Endodermal cell (in vitro differentiated cells): ENCODE results near the gene KRT20. TPM values are rescaled to one million over a fixed set of nuclear protein-coding genes. Genes with fewer than 3 reads are reported as not detected.
"Not testable (repeated sequence)": the region's sequence is repeated elsewhere in the genome, so short reads cannot be mapped to it uniquely, and the experiment has no call there.

Experiments used
- DNase-seq: peaks from one replicate; pipeline ENCODE4 v3.0.0-alpha.2; 2017
- H3K27ac ChIP-seq: 2 replicates; pipeline ENCODE4 v1.5.1; 2013; ENCODE audit warnings: mild to moderate bottlenecking, low read depth, low read length, moderate library complexity
- H3K27me3 ChIP-seq: 2 replicates; pipeline ENCODE4 v1.6.1; 2013; ENCODE audit warnings: mild to moderate bottlenecking, low read length, moderate library complexity; ENCODE audit not compliant: insufficient read depth, control insufficient read depth, poor library complexity, severe bottlenecking
- H3K36me3 ChIP-seq: 2 replicates; pipeline ENCODE4 v1.7.0; 2013; ENCODE audit warnings: mild to moderate bottlenecking, low read length, moderate library complexity; ENCODE audit not compliant: control insufficient read depth, insufficient read depth
- H3K4me1 ChIP-seq: one replicate; pipeline ENCODE4 v1.7.0; 2013; ENCODE audit warnings: low read length; ENCODE audit not compliant: control insufficient read depth, insufficient read depth
- H3K4me3 ChIP-seq: 2 replicates; pipeline ENCODE4 v1.5.1; 2013; ENCODE audit warnings: mild to moderate bottlenecking, low read length, moderate library complexity
- H3K9ac ChIP-seq: 2 replicates; pipeline ENCODE4 v1.6.1; 2013; ENCODE audit warnings: mild to moderate bottlenecking, low read length, moderate library complexity; ENCODE audit not compliant: poor library complexity, severe bottlenecking; ENCODE audit errors: extremely low read depth
- H3K9me3 ChIP-seq: 2 replicates; pipeline ENCODE4 v1.6.1; 2013; ENCODE audit warnings: mild to moderate bottlenecking, low read length, moderate library complexity; ENCODE audit not compliant: control insufficient read depth
- H3K27ac Mint-ChIP-seq: 2 replicates; pipeline ENCODE4 v1.8.0; 2020; ENCODE audit warnings: mixed read lengths
- H3K27me3 Mint-ChIP-seq: 2 replicates; pipeline ENCODE4 v1.8.0; 2021; ENCODE audit warnings: mild to moderate bottlenecking, mixed read lengths; ENCODE audit not compliant: insufficient read depth
- H3K36me3 Mint-ChIP-seq: 2 replicates; pipeline ENCODE4 v1.8.0; 2020; ENCODE audit warnings: low read depth, mixed read lengths
- H3K4me1 Mint-ChIP-seq: 2 replicates; pipeline ENCODE4 v1.8.0; 2020; ENCODE audit warnings: mixed read lengths
- H3K4me3 Mint-ChIP-seq: 2 replicates; pipeline ENCODE4 v1.8.0; 2020; ENCODE audit warnings: mild to moderate bottlenecking, moderate library complexity, mixed read lengths
- H3K9me3 Mint-ChIP-seq: 2 replicates; pipeline ENCODE4 v1.8.0; 2020; ENCODE audit warnings: mild to moderate bottlenecking, mixed read lengths
- WGBS, 2 experiments: methylation state at CpG; one replicate each; pipeline versions ENCODE4 v1.1.5 to v1.1.7; 2013; ENCODE audit warnings: missing lambda C conversion rate in 2 of 2, mixed read lengths in 1 of 2; ENCODE audit not compliant: insufficient coverage in 1 of 2, insufficient read length in 1 of 2; 5-methylcytosine and 5-hydroxymethylcytosine counted together
- total RNA-seq, 2 donors: library from RNA; stranded (reverse); fragmentation: NEBNext Ultra II Directional in 1 of 2; extraction: Animal tissue kit (Norgen Biotek cat#: 25700) in 1 of 2; gene quantifications; 2 replicates in 1 of 2; 3 replicates in 1 of 2; pipeline ENCODE4 v1.2.1, GENCODE V29; 2021
- TF ChIP-seq, protein P1 (sequence below): fragments of 200-600 bp; sonication (generic); conservative IDR thresholded peaks from 2 replicates; pipeline ENCODE4 v1.5.0; 2021; ENCODE audit warnings: antibody characterized with exemption, mild to moderate bottlenecking

The KRT20 gene
- total RNA-seq, 2 donors from 2014 or later: not detected

DNA sequence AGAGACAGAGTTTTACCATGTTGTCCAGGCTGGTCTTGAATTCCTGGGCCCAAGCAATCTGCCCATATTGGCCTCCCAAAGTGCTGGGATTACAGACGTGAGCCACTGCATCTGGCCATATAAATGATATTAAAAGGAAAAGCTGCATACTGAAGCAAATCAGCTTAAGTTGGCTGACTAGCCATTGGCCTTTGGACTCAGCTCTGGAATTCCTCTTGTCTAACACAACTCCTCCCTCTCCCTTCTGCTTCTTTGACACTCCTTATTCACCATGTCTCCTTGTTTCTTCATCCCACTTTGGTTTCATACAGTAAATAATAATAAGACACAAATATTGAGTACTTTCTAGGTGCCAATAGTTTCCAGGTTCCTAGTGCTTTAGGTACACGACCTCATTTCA is 25.5 kb downstream of the KRT20 start:
- H3K4me1 ChIP-seq: peaks cover 2% of the 10 kb centered on the region
- Mint-ChIP-seq H3K36me3 (no peaks in the 10 kb centered on the region), H3K4me1 (peaks cover 20% of the 10 kb centered on the region), H3K27ac (no peak overlapping the region), H3K9me3 (peaks cover 6% of the 10 kb centered on the region), H3K4me3 (no peak overlapping the region), H3K27me3 (peaks cover 43% of the 10 kb centered on the region)
- TF ChIP-seq, protein P1, sequence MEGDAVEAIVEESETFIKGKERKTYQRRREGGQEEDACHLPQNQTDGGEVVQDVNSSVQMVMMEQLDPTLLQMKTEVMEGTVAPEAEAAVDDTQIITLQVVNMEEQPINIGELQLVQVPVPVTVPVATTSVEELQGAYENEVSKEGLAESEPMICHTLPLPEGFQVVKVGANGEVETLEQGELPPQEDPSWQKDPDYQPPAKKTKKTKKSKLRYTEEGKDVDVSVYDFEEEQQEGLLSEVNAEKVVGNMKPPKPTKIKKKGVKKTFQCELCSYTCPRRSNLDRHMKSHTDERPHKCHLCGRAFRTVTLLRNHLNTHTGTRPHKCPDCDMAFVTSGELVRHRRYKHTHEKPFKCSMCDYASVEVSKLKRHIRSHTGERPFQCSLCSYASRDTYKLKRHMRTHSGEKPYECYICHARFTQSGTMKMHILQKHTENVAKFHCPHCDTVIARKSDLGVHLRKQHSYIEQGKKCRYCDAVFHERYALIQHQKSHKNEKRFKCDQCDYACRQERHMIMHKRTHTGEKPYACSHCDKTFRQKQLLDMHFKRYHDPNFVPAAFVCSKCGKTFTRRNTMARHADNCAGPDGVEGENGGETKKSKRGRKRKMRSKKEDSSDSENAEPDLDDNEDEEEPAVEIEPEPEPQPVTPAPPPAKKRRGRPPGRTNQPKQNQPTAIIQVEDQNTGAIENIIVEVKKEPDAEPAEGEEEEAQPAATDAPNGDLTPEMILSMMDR: no peak
- no peaks in the 10 kb centered on the region for H3K9me3 ChIP-seq
- H3K36me3 ChIP-seq: no peaks in the 10 kb centered on the region
- DNase-seq: no peak
- H3K27ac ChIP-seq: no peak overlapping the region
- H3K9ac ChIP-seq: no peak overlapping the region
- H3K4me3 ChIP-seq: no peak overlapping the region
- 81 to 94% methylated on average over 1 to 2 of the region's 2 CpGs for WGBS, 2 experiments
- H3K27me3 ChIP-seq: no peaks in the 10 kb centered on the region

DNA sequence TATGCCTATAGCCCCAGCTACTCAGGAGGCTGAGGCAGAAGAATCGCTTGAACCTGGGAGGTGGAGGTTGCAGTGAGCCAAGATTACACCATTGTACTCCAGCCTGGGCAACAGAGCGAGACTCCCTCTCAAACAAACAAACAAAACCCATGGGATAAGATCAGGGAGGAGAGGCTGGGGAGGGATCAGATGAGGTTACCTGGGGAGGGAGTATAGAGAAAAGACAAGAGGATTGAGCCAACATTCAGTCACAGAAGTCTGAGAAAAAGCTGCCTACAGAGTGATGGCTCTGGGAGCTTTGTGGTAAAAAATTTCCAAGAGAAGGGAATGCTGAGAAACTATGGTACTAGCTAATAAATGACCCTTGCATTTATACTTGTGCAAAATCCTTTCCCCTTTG is 26.4 kb downstream of the KRT20 start:
- not testable (repeated sequence) for H3K27ac Mint-ChIP-seq, H3K36me3 ChIP-seq, H3K9ac ChIP-seq, H3K36me3 Mint-ChIP-seq, H3K9me3 Mint-ChIP-seq, H3K4me3 Mint-ChIP-seq, H3K27me3 ChIP-seq, DNase-seq, H3K4me3 ChIP-seq, H3K27ac ChIP-seq, H3K9me3 ChIP-seq, H3K4me1 ChIP-seq
- peaks cover 40% of the 10 kb centered on the region for H3K27me3 Mint-ChIP-seq
- WGBS, 2 experiments: 100% methylated on average over 1 of the region's 2 CpGs; no CpG with 5 or more reads in 1 of the 2 experiments
- peaks cover 20% of the 10 kb centered on the region for H3K4me1 Mint-ChIP-seq

DNA sequence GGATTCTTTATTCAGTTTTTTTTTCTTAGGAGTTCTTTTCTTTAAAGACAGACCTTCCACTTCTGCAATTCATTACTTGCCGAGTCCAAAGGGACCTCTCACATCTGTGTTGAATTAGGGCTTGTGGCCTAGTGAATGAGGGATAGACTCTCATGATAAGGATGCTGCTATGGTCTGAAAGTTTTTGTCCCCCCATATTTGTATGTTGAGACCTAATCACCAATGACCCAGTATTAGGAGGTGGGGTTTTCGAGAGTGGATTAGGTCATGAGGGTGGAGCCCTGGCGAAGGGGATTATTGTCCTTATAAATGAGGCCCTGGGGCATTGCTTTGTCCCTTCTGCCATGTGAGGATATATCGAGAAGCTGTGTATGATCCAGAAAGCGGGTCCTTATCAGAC is 27.5 kb downstream of the KRT20 start:
- no peaks in the 10 kb centered on the region for H3K9me3 ChIP-seq
- TF ChIP-seq, protein P1: no peak
- peaks cover 2% of the 10 kb centered on the region for H3K4me1 ChIP-seq
- H3K4me3 ChIP-seq: no peak overlapping the region
- Mint-ChIP-seq H3K4me1 (peaks cover 13% of the 10 kb centered on the region), H3K27me3 (peaks cover 30% of the 10 kb centered on the region), H3K9me3 (peaks cover 4% of the 10 kb centered on the region), H3K4me3 (no peak overlapping the region), H3K27ac (no peak overlapping the region), H3K36me3 (no peaks in the 10 kb centered on the region)
- no peak for DNase-seq
- H3K36me3 ChIP-seq: no peaks in the 10 kb centered on the region
- no peak overlapping the region for H3K9ac ChIP-seq
- H3K27me3 ChIP-seq: no peaks in the 10 kb centered on the region
- 84 to 100% methylated on average over 3 to 5 of the region's 5 CpGs for WGBS, 2 experiments
- no peak overlapping the region for H3K27ac ChIP-seq

DNA sequence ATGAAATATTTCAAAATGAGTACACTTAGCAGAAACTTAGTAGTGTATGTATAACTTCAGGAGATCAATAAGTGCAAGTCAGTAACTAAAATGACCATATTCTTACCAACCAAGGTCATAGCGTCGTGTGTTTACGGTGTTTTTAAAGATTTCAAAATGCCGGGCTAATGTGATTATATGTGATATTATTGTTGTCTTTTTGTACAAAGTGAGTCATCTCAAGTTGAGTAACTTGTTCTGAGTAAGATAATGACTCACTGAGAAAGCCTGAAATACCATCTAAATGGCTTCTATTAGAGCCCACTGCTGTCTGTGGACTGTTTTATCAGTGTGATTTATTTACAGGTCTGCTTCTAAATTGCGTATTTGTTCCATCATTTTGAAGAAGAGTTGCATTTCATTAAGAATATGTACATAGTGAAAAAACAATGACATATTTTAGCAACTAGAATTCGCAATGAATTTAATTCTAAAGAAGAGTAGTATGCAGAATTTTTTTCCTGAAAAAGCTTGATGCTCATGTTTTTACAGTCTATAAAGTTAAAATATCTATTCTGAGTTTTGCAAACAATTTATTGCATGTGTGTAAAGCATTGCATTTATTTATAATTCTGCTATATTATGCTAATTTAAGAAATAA is 30.7 kb downstream of the KRT20 start:
- no peak overlapping the region for H3K27ac ChIP-seq
- Mint-ChIP-seq H3K36me3 (no peaks in the 10 kb centered on the region), H3K4me1 (peaks cover 13% of the 10 kb centered on the region), H3K9me3 (peaks cover 4% of the 10 kb centered on the region), H3K4me3 (no peak overlapping the region), H3K27ac (no peak overlapping the region), H3K27me3 (peaks cover 27% of the 10 kb centered on the region)
- H3K9me3 ChIP-seq: no peaks in the 10 kb centered on the region
- DNase-seq: no peak
- H3K4me3 ChIP-seq: no peak overlapping the region
- H3K4me1 ChIP-seq: peaks cover 2% of the 10 kb centered on the region
- no peaks in the 10 kb centered on the region for H3K36me3 ChIP-seq
- no peak overlapping the region for H3K9ac ChIP-seq
- peaks cover 15% of the 10 kb centered on the region for H3K27me3 ChIP-seq
- 91 to 92% methylated on average over 2 to 6 of the region's 6 CpGs for WGBS, 2 experiments
- TF ChIP-seq, protein P1: no peak
